ENCODE results near the gene KRT6B. TPM values are rescaled to one million over a fixed set of nuclear protein-coding genes. Genes with fewer than 3 reads are reported as not detected.

KRT6B gene
- total and polyA plus RNA-seq, 2 of the 8 experiments (the other 6 are each of a cell fraction or from before 2014, with no cell fraction given), result not detected

DNA sequence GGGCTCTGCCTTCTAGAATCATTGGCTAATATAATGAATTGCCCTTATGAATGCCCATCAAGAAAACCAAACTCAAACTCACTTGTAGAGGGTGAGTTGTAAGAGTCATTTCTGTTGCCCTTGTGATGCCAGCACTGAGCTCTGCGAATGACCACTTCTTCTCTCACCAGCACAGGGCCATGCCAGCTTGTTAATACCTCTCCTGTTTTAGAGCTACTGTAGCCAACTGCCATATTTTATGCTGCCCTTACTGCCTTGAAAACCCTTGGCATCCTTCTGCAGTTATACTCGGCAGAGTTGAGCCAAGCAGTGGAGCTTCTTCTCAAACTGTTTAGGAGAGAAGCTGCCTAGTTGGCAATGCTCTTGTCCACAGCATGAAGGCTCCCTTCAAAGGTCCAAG, 25.9 kb downstream of the KRT6B start:
- Histone ChIP-seq H2AFZ (ENCODE audit: low read length) (no peak overlapping the region), H3K36me3 (ENCODE audit: control insufficient read depth in 2 of 4, insufficient read depth in 4 of 4, low read length in 3 of 4) (no peaks in the 10 kb centered on the region), H3K4ac (replicated peaks; ENCODE audit: insufficient read length, low read depth, low read length) (no peak overlapping the region), H3K4me3 (ENCODE audit: extremely low read depth in 1 of 4, insufficient read depth in 2 of 4, low read depth in 3 of 4, low read length in 4 of 4) (no peak overlapping the region), H3K79me2 (ENCODE audit: control insufficient read depth in 1 of 2, insufficient read depth in 2 of 2, low read length in 2 of 2) (no peaks in the 10 kb centered on the region), H4K5ac (ENCODE audit: insufficient read length, low read depth, low read length) (no peak overlapping the region), H3K9me3 (ENCODE audit: insufficient read depth in 2 of 2, low read depth in 1 of 2, low read length in 1 of 2) (no peaks in the 10 kb centered on the region), H2BK120ac (replicated peaks; ENCODE audit: low read depth, low read length) (no peak overlapping the region), H3K14ac (ENCODE audit: insufficient read length) (no peak overlapping the region), H3K9ac (replicated peaks in 1 of 4; ENCODE audit: extremely low read depth in 1 of 4, low read depth in 3 of 4, low read length in 3 of 4) (no peak overlapping the region), H4K91ac (replicated peaks; ENCODE audit: insufficient read length, low read length) (no peak overlapping the region), H2BK5ac (ENCODE audit: low read depth, low read length) (no peak overlapping the region), H3K4me2 (ENCODE audit: insufficient read depth in 1 of 2, low read depth in 2 of 2, low read length in 2 of 2) (no peak overlapping the region), H4K8ac (ENCODE audit: extremely low read depth, insufficient read depth, low read length) (no peak overlapping the region), H3K56ac (replicated peaks; ENCODE audit: insufficient read length, low read depth, low read length) (no peak overlapping the region), H3K79me1 (ENCODE audit: low read depth, low read length) (no peaks in the 10 kb centered on the region), H3K23me2 (ENCODE audit: low read depth, low read length) (no peaks in the 10 kb centered on the region), H3K27me3 (replicated peaks in 1 of 4; ENCODE audit: control insufficient read depth in 3 of 4, extremely low read depth in 1 of 4, insufficient read depth in 3 of 4, low read length in 3 of 4) (no peaks in the 10 kb centered on the region), H2AK5ac (ENCODE audit: low read depth, low read length) (no peak overlapping the region), H2BK20ac (ENCODE audit: low read length) (no peak overlapping the region), H2BK12ac (ENCODE audit: low read depth, low read length) (no peak overlapping the region), H3K4me1 (replicated peaks in 1 of 4; ENCODE audit: control insufficient read depth in 3 of 4, insufficient read depth in 4 of 4, low read length in 3 of 4) (no peaks in the 10 kb centered on the region; a peak in 2 of 7 replicates), H2BK15ac (ENCODE audit: low read length) (no peak overlapping the region), H4K20me1 (replicated peaks in 1 of 2; ENCODE audit: control insufficient read depth in 1 of 2, insufficient read depth in 2 of 2, low read length in 2 of 2) (no peaks in the 10 kb centered on the region), H3K18ac (ENCODE audit: extremely low read depth, low read length) (no peak overlapping the region), H3K27ac (ENCODE audit: low read depth, low read length) (no peak overlapping the region), H3K23ac (ENCODE audit: insufficient read length) (no peak overlapping the region)
- ChIA-PET CTCF (ENCODE audit: partially characterized antibody) (interaction anchor here (0.6 to 5.1 kb wide), 9 partner anchors 12 to 472 kb away, joined by 3 to 29 read pairs (median 3); no protein-coding TSS in a partner anchor), POLR2A (ENCODE audit: partially characterized antibody) (no interaction called here)
- no peak for TF ChIP-seq MAFK (IDR thresholded peaks at IDR 0.05; ENCODE audit: low read depth, low read length)
- TF ChIP-seq, protein P1, sequence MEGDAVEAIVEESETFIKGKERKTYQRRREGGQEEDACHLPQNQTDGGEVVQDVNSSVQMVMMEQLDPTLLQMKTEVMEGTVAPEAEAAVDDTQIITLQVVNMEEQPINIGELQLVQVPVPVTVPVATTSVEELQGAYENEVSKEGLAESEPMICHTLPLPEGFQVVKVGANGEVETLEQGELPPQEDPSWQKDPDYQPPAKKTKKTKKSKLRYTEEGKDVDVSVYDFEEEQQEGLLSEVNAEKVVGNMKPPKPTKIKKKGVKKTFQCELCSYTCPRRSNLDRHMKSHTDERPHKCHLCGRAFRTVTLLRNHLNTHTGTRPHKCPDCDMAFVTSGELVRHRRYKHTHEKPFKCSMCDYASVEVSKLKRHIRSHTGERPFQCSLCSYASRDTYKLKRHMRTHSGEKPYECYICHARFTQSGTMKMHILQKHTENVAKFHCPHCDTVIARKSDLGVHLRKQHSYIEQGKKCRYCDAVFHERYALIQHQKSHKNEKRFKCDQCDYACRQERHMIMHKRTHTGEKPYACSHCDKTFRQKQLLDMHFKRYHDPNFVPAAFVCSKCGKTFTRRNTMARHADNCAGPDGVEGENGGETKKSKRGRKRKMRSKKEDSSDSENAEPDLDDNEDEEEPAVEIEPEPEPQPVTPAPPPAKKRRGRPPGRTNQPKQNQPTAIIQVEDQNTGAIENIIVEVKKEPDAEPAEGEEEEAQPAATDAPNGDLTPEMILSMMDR (IDR thresholded peaks at IDR 0.05; ENCODE audit: control extremely low read depth in 1 of 3, insufficient read depth in 1 of 3, low read depth in 1 of 3, low read length in 3 of 3), result no peak
- TF ChIP-seq EGR1 (IDR thresholded peaks at IDR 0.05; ENCODE audit: borderline replicate concordance, low read depth, low read length), result no peak
- no peak for TF ChIP-seq TAF7 (optimal IDR thresholded peaks at IDR 0.05; ENCODE audit: borderline replicate concordance, low read depth, low read length)
- TF ChIP-seq USF2 (IDR thresholded peaks at IDR 0.05; ENCODE audit: low read length), result no peak
- no peak for TF ChIP-seq MAX (IDR thresholded peaks at IDR 0.05)
- no peak for TF ChIP-seq KDM1A (IDR thresholded peaks at IDR 0.05; ENCODE audit: borderline replicate concordance, low read length)
- no peak for TF ChIP-seq POU5F1 (IDR thresholded peaks at IDR 0.05; ENCODE audit: low read depth, low read length)
- DNase-seq (ENCODE audit: low read depth in 1 of 2, low spot score in 2 of 2) (no peak), FAIRE-seq (no peak)
- 91% methylated on average over 2 of the region's 2 CpGs; no CpG with 5 or more reads in 1 of the 2 experiments for WGBS, 2 experiments (ENCODE audit: extremely low coverage in 1 of 2, insufficient coverage in 1 of 2, insufficient read length in 1 of 2, insufficient replicate concordance in 2 of 2, low coverage in 1 of 2, low lambda C conversion rate in 2 of 2, missing lambda C conversion rate in 1 of 2)
